ENCODE measurements around the gene C9. TPM values are rescaled to one million over a fixed set of nuclear protein-coding genes. Genes with fewer than 3 reads are reported as not detected.
"Not testable (repeated sequence)": the region's sequence is repeated elsewhere in the genome, so short reads cannot be mapped to it uniquely, and the experiment has no call there.

Gene C9
- polyA plus RNA-seq, 1 donor (not counting 4 experiments of a cell fraction or from before 2014, with no cell fraction given) = 0.04 TPM

DNA sequence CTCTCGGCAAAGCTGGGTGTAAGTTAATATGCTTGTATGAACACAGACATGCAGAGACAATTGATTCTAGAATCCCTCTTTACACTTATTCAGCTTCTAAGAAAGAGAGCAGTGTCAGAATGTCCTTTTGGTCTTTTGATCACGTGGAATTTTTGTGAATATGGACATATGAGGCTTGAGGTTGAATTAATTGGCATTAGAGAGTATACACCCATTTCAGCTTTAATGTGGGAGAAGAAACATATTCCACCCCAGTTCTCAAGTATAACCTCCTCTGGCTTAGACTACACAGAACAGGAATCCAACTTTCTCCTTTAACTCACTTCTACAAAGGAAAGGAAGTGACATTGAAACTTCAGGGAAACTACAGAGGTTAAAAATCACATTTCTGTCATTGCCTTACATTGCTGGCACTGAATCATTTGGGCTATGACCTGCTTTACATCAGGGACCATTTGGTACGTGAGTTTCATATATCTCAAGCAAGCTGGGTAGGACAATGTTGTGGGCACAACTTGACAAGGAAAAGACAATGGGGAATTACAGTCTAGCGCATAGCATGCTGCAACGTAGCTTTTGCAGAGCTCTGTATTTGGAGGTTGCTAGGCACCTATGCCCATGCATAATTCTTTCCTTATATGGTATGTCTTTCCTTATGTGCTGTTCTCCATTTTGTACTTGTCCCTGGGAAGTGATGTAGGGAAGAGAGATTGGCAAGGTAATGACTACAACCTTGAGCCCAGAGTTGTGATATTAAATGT, 41.0 kb upstream of the C9 start:
- no peaks in the 10 kb centered on the region for H3K79me2 ChIP-seq (ENCODE audit: control insufficient read depth, insufficient read depth, low read length)
- dilution Hi-C loops (cut with MboI; ENCODE audit: extremely low pct_ligation_motif_present, low sequenced_read_pairs) = no loop called here
- H4K20me1 ChIP-seq (ENCODE audit: control insufficient read depth, extremely low read depth, insufficient read depth, low read length) = no peaks in the 10 kb centered on the region
- DNase-seq (ENCODE audit: low read depth, low spot score) (no peak), FAIRE-seq (no peak)
- H3K9ac ChIP-seq (ENCODE audit: control insufficient read depth, extremely low read depth, insufficient read depth, low read length) = no peak overlapping the region
- no peaks in the 10 kb centered on the region for H3K4me1 ChIP-seq (ENCODE audit: control insufficient read depth, extremely low read depth, insufficient read depth, low read length)
- no peak overlapping the region for H3K27ac ChIP-seq (ENCODE audit: control insufficient read depth, insufficient read depth, low read length)
- no peaks in the 10 kb centered on the region for H3K27me3 ChIP-seq (ENCODE audit: control insufficient read depth, extremely low read depth, insufficient read depth, low read length)
- H3K9me1 ChIP-seq (ENCODE audit: control insufficient read depth, extremely low read depth, insufficient read depth, low read length) = no peaks in the 10 kb centered on the region
- H3K4me3 ChIP-seq (ENCODE audit: control insufficient read depth in 2 of 3, extremely low read depth in 1 of 3, insufficient read depth in 2 of 3, low read depth in 1 of 3, low read length in 3 of 3) = no peak overlapping the region
- H2AFZ ChIP-seq (ENCODE audit: control insufficient read depth, low read length) = no peak overlapping the region
- no peaks in the 10 kb centered on the region for H3K9me3 ChIP-seq (ENCODE audit: control insufficient read depth, low read depth, low read length)
- no peaks in the 10 kb centered on the region for H3K36me3 ChIP-seq (ENCODE audit: control insufficient read depth in 2 of 2, extremely low read depth in 1 of 2, insufficient read depth in 2 of 2, low read length in 2 of 2)
- no peak overlapping the region for H3K4me2 ChIP-seq (ENCODE audit: control insufficient read depth, extremely low read depth, insufficient read depth, low read depth, low read length)
- TF ChIP-seq, protein P1, sequence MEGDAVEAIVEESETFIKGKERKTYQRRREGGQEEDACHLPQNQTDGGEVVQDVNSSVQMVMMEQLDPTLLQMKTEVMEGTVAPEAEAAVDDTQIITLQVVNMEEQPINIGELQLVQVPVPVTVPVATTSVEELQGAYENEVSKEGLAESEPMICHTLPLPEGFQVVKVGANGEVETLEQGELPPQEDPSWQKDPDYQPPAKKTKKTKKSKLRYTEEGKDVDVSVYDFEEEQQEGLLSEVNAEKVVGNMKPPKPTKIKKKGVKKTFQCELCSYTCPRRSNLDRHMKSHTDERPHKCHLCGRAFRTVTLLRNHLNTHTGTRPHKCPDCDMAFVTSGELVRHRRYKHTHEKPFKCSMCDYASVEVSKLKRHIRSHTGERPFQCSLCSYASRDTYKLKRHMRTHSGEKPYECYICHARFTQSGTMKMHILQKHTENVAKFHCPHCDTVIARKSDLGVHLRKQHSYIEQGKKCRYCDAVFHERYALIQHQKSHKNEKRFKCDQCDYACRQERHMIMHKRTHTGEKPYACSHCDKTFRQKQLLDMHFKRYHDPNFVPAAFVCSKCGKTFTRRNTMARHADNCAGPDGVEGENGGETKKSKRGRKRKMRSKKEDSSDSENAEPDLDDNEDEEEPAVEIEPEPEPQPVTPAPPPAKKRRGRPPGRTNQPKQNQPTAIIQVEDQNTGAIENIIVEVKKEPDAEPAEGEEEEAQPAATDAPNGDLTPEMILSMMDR (optimal IDR thresholded peaks at IDR 0.05 in 1 of 3, IDR thresholded peaks at IDR 0.05 in 1 of 3, conservative IDR thresholded peaks at IDR 0.05 in 1 of 3; ENCODE audit: extremely low read depth in 1 of 3, insufficient read depth in 2 of 3, low read length in 3 of 3) = no peak
- no peak for TF ChIP-seq EZH2 (IDR thresholded peaks at IDR 0.05; ENCODE audit: low read length)

DNA sequence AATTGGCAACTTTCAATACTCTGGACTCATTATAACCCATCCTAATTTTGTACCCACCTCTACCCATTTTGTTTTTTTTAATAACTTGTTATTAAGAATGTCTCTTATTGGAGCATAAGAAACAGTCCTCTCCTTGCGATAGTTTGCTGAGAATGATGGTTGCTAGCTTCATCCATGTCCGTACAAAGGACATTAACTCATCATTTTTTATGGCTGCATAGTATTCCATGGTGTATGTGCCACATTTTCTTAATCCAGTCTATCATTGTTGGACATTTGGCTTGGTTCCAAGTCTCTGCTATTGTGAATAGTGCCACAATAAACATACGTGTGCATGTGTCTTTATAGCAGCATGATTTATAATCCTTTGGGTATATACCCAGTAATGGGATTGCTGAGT, 39.5 kb upstream of the C9 start:
- FAIRE-seq; H4K20me1 ChIP-seq (ENCODE audit: control insufficient read depth, extremely low read depth, insufficient read depth, low read length); H3K27me3 ChIP-seq (ENCODE audit: control insufficient read depth, extremely low read depth, insufficient read depth, low read length); H3K9me1 ChIP-seq (ENCODE audit: control insufficient read depth, extremely low read depth, insufficient read depth, low read length); H3K9ac ChIP-seq (ENCODE audit: control insufficient read depth, extremely low read depth, insufficient read depth, low read length); H3K36me3 ChIP-seq (ENCODE audit: control insufficient read depth in 2 of 2, extremely low read depth in 1 of 2, insufficient read depth in 2 of 2, low read length in 2 of 2); H3K9me3 ChIP-seq (ENCODE audit: control insufficient read depth, low read depth, low read length); H3K79me2 ChIP-seq (ENCODE audit: control insufficient read depth, insufficient read depth, low read length); H3K27ac ChIP-seq (ENCODE audit: control insufficient read depth, insufficient read depth, low read length); H3K4me3 ChIP-seq (ENCODE audit: control insufficient read depth in 2 of 3, extremely low read depth in 1 of 3, insufficient read depth in 2 of 3, low read depth in 1 of 3, low read length in 3 of 3); dilution Hi-C loops (cut with MboI; ENCODE audit: extremely low pct_ligation_motif_present, low sequenced_read_pairs); DNase-seq (ENCODE audit: low read depth, low spot score); H2AFZ ChIP-seq (ENCODE audit: control insufficient read depth, low read length); H3K4me2 ChIP-seq (ENCODE audit: control insufficient read depth, extremely low read depth, insufficient read depth, low read depth, low read length): not testable (repeated sequence)
- peaks cover 10% of the 10 kb centered on the region for H3K4me1 ChIP-seq (ENCODE audit: control insufficient read depth, extremely low read depth, insufficient read depth, low read length)

DNA sequence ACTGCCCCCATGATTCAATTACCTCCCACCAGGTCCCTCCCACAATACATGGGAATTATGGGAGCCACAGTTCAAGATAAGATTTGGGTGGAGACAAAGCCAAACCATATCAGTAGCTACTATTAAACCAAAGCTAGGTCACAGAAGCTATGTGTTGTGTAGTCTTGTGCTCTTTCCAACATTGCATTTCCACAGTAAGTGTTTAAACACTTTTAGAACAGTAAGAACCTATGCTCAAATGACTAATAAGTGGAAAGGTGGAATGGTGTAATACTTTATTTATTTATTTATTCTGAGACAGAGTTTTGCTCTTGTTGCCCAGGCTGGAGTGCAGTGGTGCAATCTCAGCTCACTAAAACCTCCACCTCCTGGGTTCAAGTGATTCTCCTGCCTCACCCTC, 37.8 kb upstream of the C9 start:
- not testable (repeated sequence) for H3K79me2 ChIP-seq (ENCODE audit: control insufficient read depth, insufficient read depth, low read length); FAIRE-seq

More for the DNA sequence above, 37.8 kb upstream of the C9 start:
- H3K27me3 ChIP-seq (ENCODE audit: control insufficient read depth, extremely low read depth, insufficient read depth, low read length); dilution Hi-C loops (cut with MboI; ENCODE audit: extremely low pct_ligation_motif_present, low sequenced_read_pairs); H3K27ac ChIP-seq (ENCODE audit: control insufficient read depth, insufficient read depth, low read length); H3K9ac ChIP-seq (ENCODE audit: control insufficient read depth, extremely low read depth, insufficient read depth, low read length); H3K4me2 ChIP-seq (ENCODE audit: control insufficient read depth, extremely low read depth, insufficient read depth, low read depth, low read length); H2AFZ ChIP-seq (ENCODE audit: control insufficient read depth, low read length); H3K9me3 ChIP-seq (ENCODE audit: control insufficient read depth, low read depth, low read length); DNase-seq (ENCODE audit: low read depth, low spot score); H3K9me1 ChIP-seq (ENCODE audit: control insufficient read depth, extremely low read depth, insufficient read depth, low read length); H3K36me3 ChIP-seq (ENCODE audit: control insufficient read depth in 2 of 2, extremely low read depth in 1 of 2, insufficient read depth in 2 of 2, low read length in 2 of 2); H3K4me3 ChIP-seq (ENCODE audit: control insufficient read depth in 2 of 3, extremely low read depth in 1 of 3, insufficient read depth in 2 of 3, low read depth in 1 of 3, low read length in 3 of 3); H4K20me1 ChIP-seq (ENCODE audit: control insufficient read depth, extremely low read depth, insufficient read depth, low read length): not testable (repeated sequence)
- H3K4me1 ChIP-seq (ENCODE audit: control insufficient read depth, extremely low read depth, insufficient read depth, low read length) = peaks cover 12% of the 10 kb centered on the region
